HCT116 (cell line): ENCODE data around the gene KRT86. TPM values are rescaled to one million over a fixed set of nuclear protein-coding genes. Genes with fewer than 3 reads are reported as not detected.

Experiments used
- ATAC-seq: fragments of 200-7000 bp; cut with Tn5 transposase; 2 replicates; pipeline ENCODE4 v1.9.1; 2020; ENCODE audit warnings: mild to moderate bottlenecking, moderate library complexity
- BruUV-seq: library from RNA; stranded (reverse); fragments of 400-500 nt; replicated peaks from 2 replicates; lab custom pipeline; 2021; lab: Mats Ljungman, UMichigan
- CTCF ChIA-PET: fragments of 300-600 bp; sonication (Branson Sonifier 250); formaldehyde crosslinking; loops from one replicate; lab custom pipeline; 2021; ENCODE audit warnings: antibody characterized with exemption; lab: Charles Lee
- POLR2A ChIA-PET: fragments of 300-600, 350-600 bp; sonication (Branson Sonifier 250); formaldehyde crosslinking; loops from one replicate; lab custom pipeline; 2021; ENCODE audit warnings: antibody characterized with exemption; lab: Charles Lee
- RAD21 ChIA-PET, 2 experiments: fragments of 300-600 bp; sonication (Branson Sonifier 250); formaldehyde crosslinking; loops; one replicate each; lab custom pipeline; 2023; ENCODE audit warnings: low total read pairs in 2 of 2; ENCODE audit not compliant: uncharacterized antibody in 2 of 2, unreplicated experiment in 2 of 2, low non-redundant PET in 1 of 2; lab: Charles Lee
- DNase-seq: peaks from one replicate; pipeline ENCODE4 v3.0.0-alpha.2; 2010; ENCODE audit warnings: low read depth, low spot score
- H2AFZ ChIP-seq: fragments of 200-600 bp; shearing (Covaris generic), sonication (generic); 2 replicates; pipeline ENCODE4 v1.6.1; 2017; ENCODE audit warnings: low read depth, mixed run types, mixed read lengths, antibody characterized with exemption, low read length; ENCODE audit not compliant: poor library complexity, severe bottlenecking
- H3K27ac ChIP-seq: 2 replicates; pipeline ENCODE4 v1.5.1; 2012; ENCODE audit warnings: low read depth, low read length
- H3K27me3 ChIP-seq: fragments of 200-600 bp; sonication (generic); 2 replicates; pipeline ENCODE4 v1.6.1; 2016; ENCODE audit warnings: mixed run types, low read length, mixed read lengths; ENCODE audit not compliant: insufficient read depth
- H3K36me3 ChIP-seq, 2 experiments: fragments of 200-500 bp in 1 of 2; fragments of 200-600 bp in 1 of 2; sonication (Bioruptor generic) in 1 of 2; sonication (generic) in 1 of 2; 2 replicates each; pipeline versions ENCODE4 v1.5.1 to v1.6.1; 2014 to 2016; ENCODE audit warnings: low read length in 2 of 2, inconsistent platforms in 1 of 2, mixed read lengths in 1 of 2, mixed run types in 1 of 2; ENCODE audit not compliant: insufficient read depth in 2 of 2, control insufficient read depth in 1 of 2
- H3K4me1 ChIP-seq, 2 experiments: fragments of 200-600 bp in 1 of 2; sonication (generic) in 1 of 2; 2 replicates each; pipeline versions ENCODE4 v1.5.1 to v1.6.1; 2012 to 2017; ENCODE audit warnings: low read length in 2 of 2, inconsistent platforms in 1 of 2, mild to moderate bottlenecking in 1 of 2, mixed read lengths in 1 of 2, mixed run types in 1 of 2, moderate library complexity in 1 of 2; ENCODE audit not compliant: insufficient read depth in 2 of 2, control insufficient read depth in 1 of 2
- H3K4me2 ChIP-seq: fragments of 200-600 bp; sonication (generic); 2 replicates; pipeline ENCODE4 v1.6.1; 2017; ENCODE audit warnings: mixed run types, low read length, mixed read lengths
- H3K4me3 ChIP-seq, 2 experiments: fragments of 200-600 bp in 1 of 2; sonication (generic) in 1 of 2; replicated peaks in 1 of 2; 2 replicates each; pipeline ENCODE4 v1.5.1; 2011 to 2016; ENCODE audit warnings: low read length in 2 of 2, control low read depth in 1 of 2, low read depth in 1 of 2, mild to moderate bottlenecking in 1 of 2, mixed read lengths in 1 of 2, mixed run types in 1 of 2
- H3K79me2 ChIP-seq: fragments of 200-600 bp; sonication (generic); 2 replicates; pipeline ENCODE4 v1.6.1; 2017; ENCODE audit warnings: mild to moderate bottlenecking, mixed run types, low read length, moderate library complexity, mixed read lengths; ENCODE audit not compliant: insufficient read depth
- H3K9ac ChIP-seq: fragments of 200-600 bp; sonication (generic); 2 replicates; pipeline ENCODE4 v1.6.1; 2016; ENCODE audit warnings: low read length, mixed read lengths
- H3K9me2 ChIP-seq: fragments of 200-600 bp; sonication (generic), shearing (Covaris generic); 2 replicates; pipeline ENCODE4 v1.6.1; 2017; ENCODE audit warnings: mixed run types, mild to moderate bottlenecking, moderate library complexity; ENCODE audit not compliant: insufficient read depth
- H3K9me3 ChIP-seq, 2 experiments: fragments of 200-500 bp in 1 of 2; fragments of 200-600 bp in 1 of 2; sonication (Bioruptor generic) in 1 of 2; sonication (generic) in 1 of 2; 2 replicates each; pipeline ENCODE4 v1.6.1; 2014 to 2017; ENCODE audit warnings: low read length in 2 of 2, mixed read lengths in 2 of 2, inconsistent platforms in 1 of 2, low read depth in 1 of 2, mild to moderate bottlenecking in 1 of 2, mixed run types in 1 of 2, moderate library complexity in 1 of 2; ENCODE audit not compliant: control insufficient read depth in 1 of 2, insufficient read depth in 1 of 2
- H4K20me1 ChIP-seq: fragments of 200-600 bp; sonication (generic), shearing (Covaris generic); 2 replicates; pipeline ENCODE4 v1.6.1; 2017; ENCODE audit warnings: mixed run types, mild to moderate bottlenecking, moderate library complexity; ENCODE audit not compliant: insufficient read depth
- CEBPB ChIP-seq: IDR thresholded peaks from 2 replicates; pipeline ENCODE4 v1.6.1; 2012; ENCODE audit warnings: low read depth
- CTCF ChIP-seq, 3 experiments: fragments of 200-600 bp in 1 of 3; sonication (generic) in 1 of 3; IDR thresholded peaks in 2 of 3; conservative IDR thresholded peaks in 1 of 3; 2 replicates each; pipeline ENCODE4 v1.5.1; 2012 to 2017; ENCODE audit warnings: low read depth in 2 of 3, low read length in 2 of 3, antibody characterized with exemption in 1 of 3, borderline replicate concordance in 1 of 3, control low read depth in 1 of 3, mild to moderate bottlenecking in 1 of 3, mixed read lengths in 1 of 3, mixed run types in 1 of 3, moderate library complexity in 1 of 3; ENCODE audit not compliant: insufficient read depth in 1 of 3
- EGR1 ChIP-seq: IDR thresholded peaks from 2 replicates; pipeline ENCODE4 v1.6.1; 2012; ENCODE audit warnings: low read depth
- ELF1 ChIP-seq: IDR thresholded peaks from 2 replicates; pipeline ENCODE4 v1.6.1; 2012; ENCODE audit warnings: low read depth, borderline replicate concordance
- EZH2 ChIP-seq: fragments of 200-600 bp; sonication (generic); IDR thresholded peaks from 2 replicates; pipeline ENCODE4 v1.6.1; 2017; ENCODE audit warnings: antibody characterized with exemption, mixed run types
- JUND ChIP-seq: IDR thresholded peaks from 2 replicates; pipeline ENCODE4 v1.6.1; 2012
- POLR2A ChIP-seq: IDR thresholded peaks from 2 replicates; pipeline ENCODE4 v1.7.0; 2011; ENCODE audit warnings: borderline replicate concordance; ENCODE audit not compliant: insufficient read depth, insufficient read length; ENCODE audit errors: extremely low read depth
- POLR2AphosphoS5 ChIP-seq: IDR thresholded peaks from 2 replicates; pipeline ENCODE4 v1.6.1; 2011; ENCODE audit warnings: mild to moderate bottlenecking, low read depth, low read length, moderate library complexity
- RAD21 ChIP-seq: IDR thresholded peaks from 2 replicates; pipeline ENCODE4 v1.6.1; 2012; ENCODE audit warnings: low read depth, mild to moderate bottlenecking
- TCF7L2 ChIP-seq: IDR thresholded peaks from 2 replicates; pipeline ENCODE4 v1.7.0; 2011; ENCODE audit warnings: borderline replicate concordance, inconsistent platforms; ENCODE audit not compliant: insufficient read depth, insufficient read length; ENCODE audit errors: extremely low read depth
- ZBTB33 ChIP-seq: IDR thresholded peaks from 2 replicates; pipeline ENCODE4 v1.6.1; 2011; ENCODE audit warnings: mild to moderate bottlenecking, low read length, moderate library complexity; ENCODE audit not compliant: insufficient replicate concordance; ENCODE audit errors: extremely low read depth
- ZFX ChIP-seq: fragments of 450-650 bp; IDR thresholded peaks from 2 replicates; pipeline ENCODE4 v1.6.1; 2017
- ZNF274 ChIP-seq: fragments of 200-500 bp; sonication (Bioruptor generic); IDR thresholded peaks from 2 replicates; pipeline ENCODE4 v1.6.1; 2014; ENCODE audit warnings: mild to moderate bottlenecking, low read depth, low read length, inconsistent platforms
- intact Hi-C: fragments of 100-400 bp; cut with micrococcal nuclease; formaldehyde crosslinking; loops from 2 replicates; pipeline ENCODE4 v1.10.0; 2022
- total RNA-seq: library from RNA; stranded (reverse); gene quantifications from one replicate; pipeline ENCODE4 v1.2.1, GENCODE V29; 2021; ENCODE audit not compliant: unreplicated experiment
- TF ChIP-seq, protein P1 (sequence below): IDR thresholded peaks from 2 replicates; pipeline ENCODE4 v1.6.1; 2012; ENCODE audit warnings: low read depth
- TF ChIP-seq, protein P2 (sequence below): IDR thresholded peaks from 2 replicates; pipeline ENCODE4 v1.6.1; 2012

Gene KRT86
- total RNA-seq, 1 experiment from 2014 or later, result 1.5 TPM

GRCh38 chr12:52331833-52332232 lies 57.4 kb downstream of the KRT86 start:
- H3K9me3 ChIP-seq, result no peaks in the 10 kb centered on the region
- ChIA-PET POLR2A (interaction anchor here (1.2 kb wide), 1 partner anchor 51 kb away, joined by 3 read pairs; no protein-coding TSS in a partner anchor), RAD21 (no interaction called here), CTCF (interaction anchor here (1.0 to 1.5 kb wide), 2 partner anchors 16 to 547 kb away, joined by 3 read pairs; no protein-coding TSS in a partner anchor)
- no peak overlapping the region for H3K4me2 ChIP-seq
- H2AFZ ChIP-seq, result no peak overlapping the region
- no TSS peak for BruUV-seq
- no peak overlapping the region for H3K27ac ChIP-seq
- DNase-seq (no peak), ATAC-seq (no peak)
- H3K36me3 ChIP-seq, result no peaks in the 10 kb centered on the region
- H3K4me1 ChIP-seq, result peaks cover 0 to 18% of the 10 kb centered on the region in 2 experiments; a peak in 2 of 4 replicates
- TF ChIP-seq ZNF274 (no peak), EZH2 (no peak), ZBTB33 (no peak), ZFX (no peak), JUND (no peak), ELF1 (no peak), RAD21 (no peak), CEBPB (no peak), POLR2A (no peak), EGR1 (no peak), CTCF (IDR thresholded peaks at IDR 0.05 in 2 of 3, conservative IDR thresholded peaks at IDR 0.05 in 1 of 3; ENCODE audit: borderline replicate concordance in 1 of 3, insufficient read depth in 1 of 3, low read depth in 2 of 3, low read length in 2 of 3) (no peak), TCF7L2 (no peak), POLR2AphosphoS5 (no peak)
- TF ChIP-seq, protein P1, sequence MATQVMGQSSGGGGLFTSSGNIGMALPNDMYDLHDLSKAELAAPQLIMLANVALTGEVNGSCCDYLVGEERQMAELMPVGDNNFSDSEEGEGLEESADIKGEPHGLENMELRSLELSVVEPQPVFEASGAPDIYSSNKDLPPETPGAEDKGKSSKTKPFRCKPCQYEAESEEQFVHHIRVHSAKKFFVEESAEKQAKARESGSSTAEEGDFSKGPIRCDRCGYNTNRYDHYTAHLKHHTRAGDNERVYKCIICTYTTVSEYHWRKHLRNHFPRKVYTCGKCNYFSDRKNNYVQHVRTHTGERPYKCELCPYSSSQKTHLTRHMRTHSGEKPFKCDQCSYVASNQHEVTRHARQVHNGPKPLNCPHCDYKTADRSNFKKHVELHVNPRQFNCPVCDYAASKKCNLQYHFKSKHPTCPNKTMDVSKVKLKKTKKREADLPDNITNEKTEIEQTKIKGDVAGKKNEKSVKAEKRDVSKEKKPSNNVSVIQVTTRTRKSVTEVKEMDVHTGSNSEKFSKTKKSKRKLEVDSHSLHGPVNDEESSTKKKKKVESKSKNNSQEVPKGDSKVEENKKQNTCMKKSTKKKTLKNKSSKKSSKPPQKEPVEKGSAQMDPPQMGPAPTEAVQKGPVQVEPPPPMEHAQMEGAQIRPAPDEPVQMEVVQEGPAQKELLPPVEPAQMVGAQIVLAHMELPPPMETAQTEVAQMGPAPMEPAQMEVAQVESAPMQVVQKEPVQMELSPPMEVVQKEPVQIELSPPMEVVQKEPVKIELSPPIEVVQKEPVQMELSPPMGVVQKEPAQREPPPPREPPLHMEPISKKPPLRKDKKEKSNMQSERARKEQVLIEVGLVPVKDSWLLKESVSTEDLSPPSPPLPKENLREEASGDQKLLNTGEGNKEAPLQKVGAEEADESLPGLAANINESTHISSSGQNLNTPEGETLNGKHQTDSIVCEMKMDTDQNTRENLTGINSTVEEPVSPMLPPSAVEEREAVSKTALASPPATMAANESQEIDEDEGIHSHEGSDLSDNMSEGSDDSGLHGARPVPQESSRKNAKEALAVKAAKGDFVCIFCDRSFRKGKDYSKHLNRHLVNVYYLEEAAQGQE, result no peak
- TF ChIP-seq, protein P2, sequence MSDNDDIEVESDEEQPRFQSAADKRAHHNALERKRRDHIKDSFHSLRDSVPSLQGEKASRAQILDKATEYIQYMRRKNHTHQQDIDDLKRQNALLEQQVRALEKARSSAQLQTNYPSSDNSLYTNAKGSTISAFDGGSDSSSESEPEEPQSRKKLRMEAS, result no peak
- H3K27me3 ChIP-seq, result no peaks in the 10 kb centered on the region
- H3K9ac ChIP-seq, result no peak overlapping the region
- H3K9me2 ChIP-seq, result no peaks in the 10 kb centered on the region
- H4K20me1 ChIP-seq, result no peaks in the 10 kb centered on the region
- intact Hi-C loops, result no loop called here
- H3K79me2 ChIP-seq, result no peaks in the 10 kb centered on the region
- no peak overlapping the region for H3K4me3 ChIP-seq
